Measurements from ENCODE around the gene RESF1. TPM values are rescaled to one million over a fixed set of nuclear protein-coding genes. Genes with fewer than 3 reads are reported as not detected.

Gene RESF1
- total RNA-seq = 100 to 1,000 TPM; 173 to 298 (median 190) TPM
- 100 to 1,000 TPM; 144 to 190 (median 171) TPM for polyA plus RNA-seq
- long read RNA-seq, donor 1, transcript KIAA1551-208 (2 exons, 883 nt) = major isoform, 9 of 23 reads
- long read RNA-seq, donor 1, partial matches to known transcripts = 12 of 23 reads
- long read RNA-seq, donor 1, other reads (novel, unspliced or antisense) = 0 of 23 reads
- long read RNA-seq, donor 2, partial matches to known transcripts = 9 of 12 reads
- long read RNA-seq, donor 2, other reads (novel, unspliced or antisense) = 0 of 12 reads

- Histone ChIP-seq H3K27ac (peak within 1 kb of the TSS; percentile 94 to 99 (median 98)), H3K4me3 (peak within 1 kb of the TSS; percentile 64 to 81 (median 72)), H3K9me3 (peaks cover 0 to 3% (median 0%) of the 10 kb centered on the region in 8 donors), H3K4me1 (peaks cover 30 to 86% (median 54%) of the 10 kb centered on the region in 6 donors), H3K36me3 (peaks cover 0 to 37% (median 21%) of the 10 kb centered on the region in 6 donors), H3K27me3 (replicated peaks in 1 of 7) (no peaks in the 10 kb centered on the region)
- 0 to 1% (median 0%) methylated on average over 43 to 67 of the region's 67 CpGs for WGBS, 5 donors
- TF ChIP-seq CTCF (IDR thresholded peaks at IDR 0.05 in 8 of 11, conservative IDR thresholded peaks at IDR 0.05 in 3 of 11) (peak in 4 of 11 experiments; percentile 15 to 37 (median 25)), POLR2A (IDR thresholded peaks at IDR 0.05) (peak; percentile 46 to 94 (median 76)), POLR2AphosphoS5 (IDR thresholded peaks at IDR 0.05) (peak; percentile 90 to 96 (median 95))
- DNase-seq = peak; percentile 98
- intact Hi-C loops (cut with DNase I; ENCODE audit: low total_unique reads) = loop anchor here (10.0 kb wide), 1 partner anchor 234 kb away; the partner anchor contains the start of gene AMN1
Observed at GRCh38 chr12:31959161-31959700, at the start of gene RESF1. TSS of gene RESF1 (plus strand) at chr12:31959415. CDS start at chr12:31980956, 21,541 bp downstream.

GRCh38 chr12:31914927-31915326 is 44.3 kb upstream of the RESF1 start:
- no peak for DNase-seq
- Histone ChIP-seq H3K4me3 (no peak overlapping the region), H3K9me3 (peaks cover 3 to 43% (median 21%) of the 10 kb centered on the region in 8 donors), H3K4me1 (no peaks in the 10 kb centered on the region), H3K27ac (no peak overlapping the region), H3K36me3 (no peaks in the 10 kb centered on the region), H3K27me3 (replicated peaks in 1 of 7) (no peaks in the 10 kb centered on the region)
- WGBS, 5 donors = 76 to 94% (median 80%) methylated on average over 1 of the region's 1 CpG
- intact Hi-C loops (cut with DNase I; ENCODE audit: low total_unique reads) = no loop called here
- TF ChIP-seq POLR2AphosphoS5 (IDR thresholded peaks at IDR 0.05) = no peak
- no peak for TF ChIP-seq POLR2A (IDR thresholded peaks at IDR 0.05)
- no peak for TF ChIP-seq CTCF (IDR thresholded peaks at IDR 0.05 in 8 of 11, conservative IDR thresholded peaks at IDR 0.05 in 3 of 11)

- no peak overlapping the region for H3K27ac ChIP-seq
- no peaks in the 10 kb centered on the region for H3K27me3 ChIP-seq (replicated peaks in 1 of 7)
- no peaks in the 10 kb centered on the region for H3K36me3 ChIP-seq
- 96 to 99% (median 97%) methylated on average over 3 of the region's 3 CpGs for WGBS, 5 donors
- H3K9me3 ChIP-seq = peaks cover 3 to 40% (median 21%) of the 10 kb centered on the region in 8 donors
- H3K4me1 ChIP-seq = no peaks in the 10 kb centered on the region
- intact Hi-C loops (cut with DNase I; ENCODE audit: low total_unique reads) = no loop called here
- no peak overlapping the region for H3K4me3 ChIP-seq
- TF ChIP-seq CTCF (IDR thresholded peaks at IDR 0.05 in 8 of 11, conservative IDR thresholded peaks at IDR 0.05 in 3 of 11) (no peak), POLR2AphosphoS5 (IDR thresholded peaks at IDR 0.05) (no peak), POLR2A (IDR thresholded peaks at IDR 0.05) (no peak)
- DNase-seq = no peak
Observed at GRCh38 chr12:31915446-31915845, 43.8 kb upstream of the RESF1 start.

All from spleen (tissue), 13 donors.